H1 (cell line): Measurements from ENCODE around the gene MYH9. TPM values are rescaled to one million over a fixed set of nuclear protein-coding genes. Genes with fewer than 3 reads are reported as not detected.

Experiments
- CTCF ChIA-PET: fragments of 300-600 bp; sonication (Branson Sonifier 250); formaldehyde crosslinking; loops from one replicate; lab custom pipeline; 2021; ENCODE audit not compliant: partially characterized antibody; lab: Charles Lee
- POLR2A ChIA-PET: fragments of 300-600 bp; sonication (Branson Sonifier 250); formaldehyde crosslinking; loops from one replicate; lab custom pipeline; 2021; ENCODE audit warnings: inconsistent platforms; ENCODE audit not compliant: partially characterized antibody; lab: Charles Lee
- DNase-seq, 2 experiments: peaks; one replicate each; pipeline versions ENCODE4 v3.0.0 to v3.0.0-alpha.2; 2010 to 2022; ENCODE audit warnings: low spot score in 2 of 2, low read depth in 1 of 2, mixed read lengths in 1 of 2
- FAIRE-seq: peaks from 2 replicates; lab custom pipeline; 2011; peaks lifted over from hg19 to GRCh38; lab: Jason Lieb, UNC
- H2AFZ ChIP-seq: 2 replicates; pipeline ENCODE4 v1.8.1; 2012; ENCODE audit warnings: low read length, inconsistent platforms
- H2AK5ac ChIP-seq: 2 replicates; pipeline ENCODE4 v1.6.1; 2013; ENCODE audit warnings: low read depth, low read length
- H2BK120ac ChIP-seq: replicated peaks from 2 replicates; pipeline ENCODE3; 2013; ENCODE audit warnings: low read depth, low read length, inconsistent platforms
- H2BK12ac ChIP-seq: 2 replicates; pipeline ENCODE4 v1.6.1; 2013; ENCODE audit warnings: low read depth, low read length
- H2BK15ac ChIP-seq: 2 replicates; pipeline ENCODE4 v1.6.1; 2013; ENCODE audit warnings: low read length
- H2BK20ac ChIP-seq: 2 replicates; pipeline ENCODE4 v1.6.1; 2013; ENCODE audit warnings: low read length
- H2BK5ac ChIP-seq: 2 replicates; pipeline ENCODE4 v1.6.1; 2013; ENCODE audit warnings: low read depth, low read length
- H3K14ac ChIP-seq: 2 replicates; pipeline ENCODE4 v1.6.1; 2013; ENCODE audit warnings: inconsistent platforms; ENCODE audit not compliant: insufficient read length
- H3K18ac ChIP-seq: 2 replicates; pipeline ENCODE4 v1.6.1; 2013; ENCODE audit warnings: low read length; ENCODE audit errors: extremely low read depth
- H3K23ac ChIP-seq: 2 replicates; pipeline ENCODE4 v1.6.1; 2013; ENCODE audit warnings: inconsistent platforms; ENCODE audit not compliant: insufficient read length
- H3K23me2 ChIP-seq: 2 replicates; pipeline ENCODE4 v1.6.1; 2013; ENCODE audit warnings: low read depth, low read length
- H3K27ac ChIP-seq: 2 replicates; pipeline ENCODE4 v1.6.1; 2011; ENCODE audit warnings: low read depth, low read length, inconsistent platforms
- H3K27me3 ChIP-seq, 4 experiments: replicated peaks in 1 of 4; 1 replicate in 1 of 4; 2 replicates in 3 of 4; pipeline versions ENCODE4 v1.6.1 to v1.8.1; 2011 to 2013; ENCODE audit warnings: low read length in 3 of 4, mild to moderate bottlenecking in 3 of 4, inconsistent platforms in 2 of 4, mixed read lengths in 2 of 4, moderate library complexity in 1 of 4; ENCODE audit not compliant: control insufficient read depth in 3 of 4, insufficient read depth in 3 of 4; ENCODE audit errors: extremely low read depth in 1 of 4
- H3K36me3 ChIP-seq, 4 experiments: 2 replicates each; pipeline versions ENCODE4 v1.6.1 to v1.8.1; 2011 to 2013; ENCODE audit warnings: mild to moderate bottlenecking in 4 of 4, low read length in 3 of 4, moderate library complexity in 2 of 4, control low read depth in 1 of 4, inconsistent platforms in 1 of 4; ENCODE audit not compliant: insufficient read depth in 4 of 4, control insufficient read depth in 2 of 4
- H3K4ac ChIP-seq: replicated peaks from 2 replicates; pipeline ENCODE3; 2013; ENCODE audit warnings: low read length, low read depth, mixed read lengths, inconsistent platforms; ENCODE audit not compliant: insufficient read length
- H3K4me1 ChIP-seq, 4 experiments: replicated peaks in 1 of 4; 1 replicate in 1 of 4; 2 replicates in 3 of 4; pipeline versions ENCODE4 v1.6.1 to v1.8.1; 2011 to 2013; ENCODE audit warnings: low read length in 3 of 4, inconsistent platforms in 2 of 4, mixed read lengths in 1 of 4; ENCODE audit not compliant: insufficient read depth in 4 of 4, control insufficient read depth in 3 of 4
- H3K4me2 ChIP-seq, 2 experiments: 2 replicates each; pipeline versions ENCODE4 v1.6.1 to v1.8.1; 2011 to 2013; ENCODE audit warnings: low read depth in 2 of 2, low read length in 2 of 2, control low read depth in 1 of 2, inconsistent platforms in 1 of 2, mild to moderate bottlenecking in 1 of 2; ENCODE audit not compliant: insufficient read depth in 1 of 2
- H3K4me3 ChIP-seq, 4 experiments: fragments of 200-600, 300-600 bp in 1 of 4; sonication (generic), shearing (Covaris generic), sonication (Bioruptor Twin) in 1 of 4; 2 replicates each; pipeline versions ENCODE4 v1.5.1 to v1.8.1; 2011 to 2016; ENCODE audit warnings: low read length in 4 of 4, low read depth in 3 of 4, control low read depth in 2 of 4, inconsistent platforms in 2 of 4, mild to moderate bottlenecking in 2 of 4, mixed read lengths in 1 of 4, moderate library complexity in 1 of 4; ENCODE audit not compliant: insufficient read depth in 2 of 4; ENCODE audit errors: extremely low read depth in 1 of 4
- H3K56ac ChIP-seq: replicated peaks from 2 replicates; pipeline ENCODE3; 2013; ENCODE audit warnings: low read depth, mild to moderate bottlenecking, mixed read lengths, low read length, inconsistent platforms; ENCODE audit not compliant: insufficient read length
- H3K79me1 ChIP-seq: 2 replicates; pipeline ENCODE4 v1.6.1; 2013; ENCODE audit warnings: low read depth, low read length, control low read depth
- H3K79me2 ChIP-seq, 2 experiments: 2 replicates each; pipeline versions ENCODE4 v1.6.1 to v1.8.1; 2012 to 2013; ENCODE audit warnings: low read length in 2 of 2, mild to moderate bottlenecking in 2 of 2, inconsistent platforms in 1 of 2; ENCODE audit not compliant: insufficient read depth in 2 of 2, control insufficient read depth in 1 of 2
- H3K9ac ChIP-seq, 4 experiments: replicated peaks in 1 of 4; 1 replicate in 1 of 4; 2 replicates in 3 of 4; pipeline versions ENCODE4 v1.6.1 to v1.8.1; 2011 to 2013; ENCODE audit warnings: low read depth in 3 of 4, low read length in 3 of 4, control low read depth in 2 of 4, mild to moderate bottlenecking in 2 of 4, moderate library complexity in 2 of 4, inconsistent platforms in 1 of 4; ENCODE audit errors: extremely low read depth in 1 of 4
- H3K9me3 ChIP-seq, 2 experiments: 2 replicates each; pipeline versions ENCODE4 v1.6.1 to v1.8.1; 2012 to 2013; ENCODE audit warnings: mild to moderate bottlenecking in 2 of 2, moderate library complexity in 2 of 2, control low read depth in 1 of 2, inconsistent platforms in 1 of 2, low read depth in 1 of 2, low read length in 1 of 2, mixed read lengths in 1 of 2; ENCODE audit not compliant: insufficient read depth in 2 of 2
- H4K20me1 ChIP-seq, 2 experiments: replicated peaks in 1 of 2; 2 replicates each; pipeline versions ENCODE3 to v1.8.1; 2011 to 2013; ENCODE audit warnings: inconsistent platforms in 2 of 2, low read length in 2 of 2, mild to moderate bottlenecking in 1 of 2; ENCODE audit not compliant: insufficient read depth in 2 of 2, control insufficient read depth in 1 of 2
- H4K5ac ChIP-seq: 2 replicates; pipeline ENCODE4 v1.6.1; 2013; ENCODE audit warnings: low read length, low read depth, mixed read lengths, inconsistent platforms; ENCODE audit not compliant: insufficient read length
- H4K8ac ChIP-seq: 2 replicates; pipeline ENCODE4 v1.8.0; 2013; ENCODE audit warnings: mild to moderate bottlenecking, moderate library complexity, low read length, inconsistent platforms; ENCODE audit not compliant: insufficient read depth; ENCODE audit errors: extremely low read depth
- H4K91ac ChIP-seq: replicated peaks from 2 replicates; pipeline ENCODE3; 2013; ENCODE audit warnings: low read length, mixed read lengths, inconsistent platforms; ENCODE audit not compliant: insufficient read length
- CEBPB ChIP-seq: IDR thresholded peaks from 2 replicates; pipeline ENCODE4 v1.6.1; 2012; ENCODE audit warnings: low read depth, low read length
- CHD2 ChIP-seq: IDR thresholded peaks from 2 replicates; pipeline ENCODE4 v1.6.1; 2012; ENCODE audit warnings: low read length, improper control_type of control experiment
- CREB1 ChIP-seq: IDR thresholded peaks from 2 replicates; pipeline ENCODE4 v1.6.1; 2012; ENCODE audit warnings: inconsistent platforms
- CTBP2 ChIP-seq: IDR thresholded peaks from 2 replicates; pipeline ENCODE4 v1.7.0; 2011; ENCODE audit warnings: borderline replicate concordance, mild to moderate bottlenecking, moderate library complexity, mixed read lengths, low read length; ENCODE audit not compliant: insufficient read depth, insufficient read length
- EZH2 ChIP-seq: fragments of 200-600 bp; sonication (generic); IDR thresholded peaks from 2 replicates; pipeline ENCODE4 v1.7.1; 2012; ENCODE audit warnings: low read depth, mild to moderate bottlenecking, moderate library complexity, low read length, inconsistent platforms; ENCODE audit not compliant: severe bottlenecking
- GABPA ChIP-seq: IDR thresholded peaks from 2 replicates; pipeline ENCODE4 v1.6.1; 2011; ENCODE audit warnings: mild to moderate bottlenecking, low read length, moderate library complexity, borderline replicate concordance; ENCODE audit not compliant: insufficient read depth
- HDAC2 ChIP-seq, 2 experiments: fragments of 300-600 bp in 1 of 2; sonication (generic) in 1 of 2; IDR thresholded peaks; 2 replicates each; pipeline ENCODE4 v1.6.1; 2011 to 2012; ENCODE audit warnings: low read depth in 2 of 2, low read length in 2 of 2, mild to moderate bottlenecking in 2 of 2, moderate library complexity in 2 of 2, borderline replicate concordance in 1 of 2, inconsistent platforms in 1 of 2
- RBBP5 ChIP-seq: IDR thresholded peaks from 2 replicates; pipeline ENCODE4 v1.7.1; 2012; ENCODE audit warnings: low read depth, mild to moderate bottlenecking, inconsistent platforms, low read length, moderate library complexity, borderline replicate concordance
- SIX5 ChIP-seq: IDR thresholded peaks from 2 replicates; pipeline ENCODE4 v1.6.1; 2011; ENCODE audit warnings: mild to moderate bottlenecking, low read depth, low read length
- SP1 ChIP-seq: IDR thresholded peaks from 2 replicates; pipeline ENCODE4 v1.6.1; 2011; ENCODE audit warnings: low read depth, low read length
- TEAD4 ChIP-seq: IDR thresholded peaks from 2 replicates; pipeline ENCODE4 v1.6.1; 2012; ENCODE audit warnings: low read depth, low read length, inconsistent platforms, mixed read lengths
- WGBS, 2 experiments: shearing (Covaris generic) in 1 of 2; methylation state at CpG; one replicate each; pipeline versions ENCODE4 v1.1.6 to v1.1.7; 2013 to 2015; ENCODE audit warnings: low lambda C conversion rate in 2 of 2, mixed read lengths in 2 of 2, inconsistent platforms in 1 of 2, low coverage in 1 of 2, missing lambda C conversion rate in 1 of 2; ENCODE audit not compliant: insufficient replicate concordance in 2 of 2, insufficient coverage in 1 of 2, insufficient read length in 1 of 2; ENCODE audit errors: extremely low coverage in 1 of 2, missing lambda C conversion rate in 1 of 2; 5-methylcytosine and 5-hydroxymethylcytosine counted together
- polyA plus RNA-seq, 7 experiments: library from polyadenylated mRNA; depleted of rRNA in 3 of 7; stranded (reverse) in 5 of 7; unstranded in 2 of 7; fragments of >200 nt in 5 of 7; fragments of 200-250 nt in 2 of 7; gene quantifications; 1 replicate in 5 of 7; 2 replicates in 1 of 7; 4 replicates in 1 of 7; pipeline versions ENCODE4 v1.2.1 to v1.2.3, GENCODE V29; 2011 to 2013; ENCODE audit warnings: missing spikeins in 2 of 7, mixed read lengths in 2 of 7
- total RNA-seq: library from RNA; stranded (reverse); fragmentation: NEBNext Ultra II Directional; extraction: Animal tissue kit (Norgen Biotek cat#: 25700); gene quantifications from 2 replicates; pipeline ENCODE4 v1.2.1, GENCODE V29; 2021
- TF ChIP-seq, protein P1 (sequence below): IDR thresholded peaks from 2 replicates; pipeline ENCODE4 v1.6.1; 2011; ENCODE audit warnings: low read length, improper control_type of control experiment

MYH9 gene
- total and polyA plus RNA-seq, 2 of the 8 experiments (the other 6 are each of a cell fraction or from before 2014, with no cell fraction given) = 24.9 to 322 TPM

- Histone ChIP-seq H3K14ac (no peak overlapping the region), H3K4me2 (no peak overlapping the region)
- POLR2A ChIA-PET = interaction anchor here (0.6 to 1.4 kb wide), 4 partner anchors 10 to 39 kb away, joined by 3 to 4 read pairs (median 4); no protein-coding TSS in a partner anchor
These were observed 40.7 kb downstream of the MYH9 start for GRCh38 chr22:36347094-36347493.

More at GRCh38 chr22:36347094-36347493, 40.7 kb downstream of the MYH9 start:
- Histone ChIP-seq H3K4me3 (no peak overlapping the region), H4K5ac (no peak overlapping the region), H3K27me3 (no peaks in the 10 kb centered on the region), H4K20me1 (peaks cover 6 to 32% of the 10 kb centered on the region in 2 experiments), H3K36me3 (peaks cover 3 to 16% (median 7%) of the 10 kb centered on the region in 4 experiments; a peak in 7 of 8 replicates), H3K23me2 (no peaks in the 10 kb centered on the region), H3K27ac (no peak overlapping the region), H2AK5ac (no peak overlapping the region), H3K9me3 (no peaks in the 10 kb centered on the region), H2BK12ac (no peak overlapping the region), H3K56ac (no peak overlapping the region), H2AFZ (no peak overlapping the region), H2BK15ac (no peak overlapping the region), H4K91ac (no peak overlapping the region), H2BK120ac (no peak overlapping the region), H4K8ac (no peak overlapping the region), H3K79me1 (peaks cover 22% of the 10 kb centered on the region), H2BK5ac (no peak overlapping the region), H3K23ac (no peak overlapping the region), H3K4ac (no peak overlapping the region), H2BK20ac (no peak overlapping the region), H3K9ac (no peak overlapping the region), H3K18ac (no peak overlapping the region), H3K79me2 (peaks cover 6 to 84% of the 10 kb centered on the region in 2 experiments; a peak in 3 of 4 replicates), H3K4me1 (peaks cover 0 to 14% (median 12%) of the 10 kb centered on the region in 4 experiments; a peak in 6 of 7 replicates)
- TF ChIP-seq CTBP2 (no peak), SIX5 (no peak), HDAC2 (IDR thresholded peaks at IDR 0.05; ENCODE audit: borderline replicate concordance in 1 of 2, low read depth in 2 of 2, low read length in 2 of 2) (no peak), CHD2 (no peak), EZH2 (no peak), GABPA (no peak), SP1 (no peak), TEAD4 (no peak), CREB1 (no peak), CEBPB (no peak), RBBP5 (no peak)
- TF ChIP-seq, protein P1, sequence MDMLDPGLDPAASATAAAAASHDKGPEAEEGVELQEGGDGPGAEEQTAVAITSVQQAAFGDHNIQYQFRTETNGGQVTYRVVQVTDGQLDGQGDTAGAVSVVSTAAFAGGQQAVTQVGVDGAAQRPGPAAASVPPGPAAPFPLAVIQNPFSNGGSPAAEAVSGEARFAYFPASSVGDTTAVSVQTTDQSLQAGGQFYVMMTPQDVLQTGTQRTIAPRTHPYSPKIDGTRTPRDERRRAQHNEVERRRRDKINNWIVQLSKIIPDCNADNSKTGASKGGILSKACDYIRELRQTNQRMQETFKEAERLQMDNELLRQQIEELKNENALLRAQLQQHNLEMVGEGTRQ = no peak
- no peak for DNase-seq
- WGBS, 2 experiments = 88% methylated on average over 5 of the region's 5 CpGs; no CpG with 5 or more reads in 1 of the 2 experiments
- CTCF ChIA-PET = interaction anchor here (0.8 to 1.9 kb wide), 5 partner anchors 12 to 46 kb away, joined by 3 to 6 read pairs (median 3); no protein-coding TSS in a partner anchor
- no peak for FAIRE-seq
